ENCODE measurements around the gene CBR3.

CBR3 gene

DNA sequence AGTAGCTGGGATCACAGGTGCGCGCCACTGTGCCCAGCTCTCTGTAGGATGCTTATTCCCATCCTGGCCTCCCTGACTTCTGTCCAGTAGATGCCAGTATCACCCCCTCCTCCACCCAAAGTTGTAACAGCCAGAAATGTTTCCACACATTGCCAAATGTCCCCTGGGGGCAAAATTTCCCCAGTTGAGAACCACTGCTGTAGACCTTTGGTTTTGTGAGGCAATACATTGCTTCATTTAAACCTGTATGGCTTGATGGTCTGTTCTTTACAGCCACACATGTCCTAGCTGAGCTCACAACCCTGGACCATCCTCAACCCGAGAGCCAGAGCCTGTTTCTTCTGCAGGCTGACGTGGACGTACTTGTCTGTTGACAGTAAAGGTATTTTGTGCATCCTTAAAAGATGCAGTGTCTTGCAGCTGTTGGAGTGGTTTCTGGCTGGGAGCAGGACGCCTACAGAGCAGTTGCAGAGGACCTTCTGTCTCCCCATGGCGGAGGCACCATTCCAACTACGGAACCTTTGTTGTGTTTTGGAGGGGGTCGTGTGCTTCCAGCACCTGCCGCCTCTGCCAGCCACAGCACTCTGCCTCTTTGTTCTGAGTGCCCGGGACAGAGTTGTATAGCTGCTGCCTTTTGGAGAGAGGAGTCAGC is 48.4 kb downstream of the CBR3 start:
- DNase-seq (ENCODE audit: low read depth, low spot score), result no peak

DNA sequence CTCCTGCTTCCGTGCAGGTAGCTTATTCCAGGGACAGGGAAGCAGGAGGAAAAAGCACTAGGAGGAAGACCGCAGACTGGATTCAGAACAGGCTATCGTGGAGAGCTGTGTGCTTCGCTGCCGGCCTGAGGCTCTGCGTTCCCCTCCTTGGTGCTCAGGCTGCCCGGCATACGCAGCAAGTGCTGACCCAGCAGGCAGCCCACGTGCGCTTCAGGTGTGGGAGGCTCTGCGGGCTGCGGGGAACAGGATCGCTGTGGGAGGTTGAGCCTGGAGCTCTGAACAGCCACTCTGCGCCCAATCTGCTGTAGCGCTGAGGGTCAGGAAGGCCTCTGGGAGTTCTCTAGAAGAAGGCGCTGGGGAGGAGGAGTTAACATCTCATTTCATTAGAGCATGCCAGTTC is 49.7 kb downstream of the CBR3 start:
- DNase-seq (ENCODE audit: low read depth, low spot score), result no peak

DNA sequence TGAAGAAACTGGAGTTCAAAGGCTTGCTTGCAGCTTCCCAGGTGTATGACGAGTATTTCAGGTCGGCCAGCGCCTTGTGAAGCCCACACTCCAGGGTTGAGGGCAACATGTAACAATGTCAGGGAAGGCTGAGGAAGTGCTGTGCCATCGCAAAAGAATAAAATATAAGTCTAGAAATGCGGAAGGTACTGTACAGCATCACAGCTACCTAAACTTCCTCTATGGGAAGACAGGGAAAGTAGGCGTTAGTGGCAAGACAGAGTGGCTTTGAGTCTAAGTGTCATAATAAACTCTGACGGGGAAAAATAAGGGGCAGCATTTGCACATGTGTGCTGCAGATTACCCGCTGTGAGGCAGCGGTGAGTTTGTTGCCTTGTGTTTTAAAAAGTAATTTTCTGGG is 50.6 kb downstream of the CBR3 start:
- DNase-seq (ENCODE audit: low read depth, low spot score), result no peak

DNA sequence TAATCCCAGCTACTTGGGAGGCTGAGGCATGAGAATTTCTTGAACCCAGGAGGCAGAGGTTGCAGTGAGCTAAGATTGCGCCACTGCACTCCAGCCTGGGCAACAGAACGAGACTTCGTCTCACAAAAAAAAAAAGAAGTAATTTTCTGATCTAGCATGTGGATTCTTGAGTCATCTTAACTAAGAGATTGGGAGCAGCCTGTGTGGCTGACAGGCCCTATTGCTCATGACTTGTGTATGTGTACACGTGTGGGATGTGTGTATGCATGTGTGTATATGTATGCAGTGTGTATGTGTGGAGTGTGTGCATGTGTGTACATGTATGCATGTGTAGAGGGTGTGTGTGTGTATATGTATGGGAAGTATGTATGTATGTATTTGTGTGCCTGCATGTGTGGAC is 51.2 kb downstream of the CBR3 start:
- DNase-seq (ENCODE audit: low read depth, low spot score), result no peak

DNA sequence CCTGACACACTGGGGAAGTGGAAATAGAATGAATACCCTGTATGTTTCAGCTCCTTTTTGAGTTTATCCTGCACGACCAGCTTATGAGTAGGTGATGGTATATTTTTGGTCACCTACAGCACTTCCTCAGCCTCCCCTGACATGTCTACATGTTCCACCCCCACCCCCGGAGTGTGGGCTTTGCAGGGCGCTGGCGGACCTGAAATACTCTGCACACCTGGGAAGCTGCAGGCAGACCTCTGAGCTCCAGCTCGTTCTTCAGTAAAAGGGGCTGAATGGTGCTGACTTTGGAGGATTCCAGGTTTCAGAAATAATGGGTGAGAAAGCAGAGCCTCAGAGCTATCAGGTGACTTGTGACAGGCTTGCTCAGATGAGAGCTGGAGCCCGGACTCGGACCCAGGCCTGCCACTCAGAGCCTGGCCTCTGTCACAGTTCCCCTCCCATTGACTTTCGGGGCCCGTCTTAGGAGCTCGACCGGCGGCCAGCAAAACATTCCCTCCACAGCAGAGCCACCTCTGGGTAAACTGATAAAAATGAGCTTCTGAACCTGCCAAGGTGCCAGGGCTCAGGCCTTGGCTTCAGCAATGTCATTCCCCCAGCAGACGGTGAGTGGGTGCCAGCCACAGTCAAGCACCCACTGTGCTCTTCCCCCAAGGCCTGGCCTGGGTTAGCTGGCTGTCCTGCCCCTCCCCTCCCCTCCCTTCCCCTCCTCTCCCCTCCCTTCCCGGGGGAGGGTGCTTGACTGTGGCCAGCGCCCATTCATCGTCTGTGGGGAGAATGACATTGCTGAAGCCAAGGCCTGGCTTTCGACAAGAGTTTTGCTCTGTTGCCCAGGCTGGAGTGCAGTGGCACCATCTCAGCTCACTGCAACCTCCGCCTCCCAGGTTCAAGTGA is 51.9 kb downstream of the CBR3 start:
- no peak for DNase-seq (ENCODE audit: low read depth, low spot score)

DNA sequence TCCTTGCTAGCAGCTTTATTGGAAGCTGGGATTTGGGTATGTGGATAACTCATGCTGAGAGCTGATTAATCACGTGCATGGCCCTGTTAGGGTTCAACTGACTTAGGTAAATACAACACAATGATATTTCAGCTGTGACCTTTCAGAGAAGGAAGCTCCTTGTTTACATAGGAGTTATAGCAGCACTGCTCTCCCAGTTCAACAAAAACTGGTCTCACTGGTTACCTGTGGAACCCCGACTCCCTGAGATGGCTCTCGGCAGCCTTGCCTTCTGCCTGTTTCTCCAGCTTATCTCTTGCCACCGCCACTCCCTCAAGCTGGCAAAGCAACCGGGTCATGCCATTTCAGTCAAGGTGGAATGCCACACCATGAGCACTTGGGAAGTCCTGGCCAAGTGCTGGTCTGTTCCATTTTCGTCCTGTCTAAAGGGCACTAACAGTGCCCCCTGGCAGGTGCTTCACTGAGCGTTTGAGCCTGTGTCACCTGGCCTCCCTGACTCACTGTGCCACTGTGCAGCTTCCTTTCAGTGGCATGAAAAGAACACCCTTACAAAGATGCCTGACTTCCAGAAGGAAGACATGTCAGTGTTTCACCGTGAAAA is 53.3 kb downstream of the CBR3 start:
- no peak for DNase-seq (ENCODE audit: low read depth, low spot score)

DNA sequence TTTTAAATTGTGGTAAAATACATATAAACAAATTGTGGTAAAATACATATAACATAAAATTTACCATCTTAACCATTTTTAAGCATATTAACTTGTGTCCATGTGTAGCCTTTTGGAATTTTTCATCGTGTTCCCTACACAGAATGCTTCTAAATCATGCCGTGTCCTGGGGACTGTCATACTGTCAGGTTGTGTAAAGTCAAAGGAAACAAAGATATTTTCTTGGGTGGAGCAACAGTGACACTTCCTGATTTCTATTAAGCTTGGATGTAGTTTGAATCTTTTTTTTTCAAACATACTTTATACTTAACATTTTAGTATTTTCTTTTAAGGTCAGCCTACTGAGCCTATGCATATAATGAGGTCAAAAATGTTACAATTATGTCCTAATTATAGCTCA is 54.1 kb downstream of the CBR3 start:
- no peak for DNase-seq (ENCODE audit: low read depth, low spot score)

DNA sequence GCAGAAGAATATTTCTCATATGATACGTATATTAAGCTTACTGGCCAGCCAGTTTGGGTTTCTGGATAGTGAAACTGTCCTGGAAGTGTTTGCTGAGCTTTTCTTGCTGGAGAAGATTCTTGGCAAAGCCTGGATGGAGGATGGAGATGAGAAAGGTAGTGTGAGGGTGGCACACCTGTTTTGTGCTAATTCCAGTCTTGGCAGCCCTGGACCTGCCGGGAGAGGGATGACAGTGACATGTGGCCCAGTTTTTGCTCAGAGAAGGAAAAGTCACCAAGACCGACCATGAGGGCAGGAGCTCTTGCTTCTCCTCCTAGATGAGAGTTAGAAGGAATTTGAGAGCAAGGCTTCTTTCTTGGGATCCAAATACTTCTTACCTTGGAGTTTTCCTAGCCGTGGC is 55.9 kb downstream of the CBR3 start:
- no peak for DNase-seq (ENCODE audit: low read depth, low spot score)

DNA sequence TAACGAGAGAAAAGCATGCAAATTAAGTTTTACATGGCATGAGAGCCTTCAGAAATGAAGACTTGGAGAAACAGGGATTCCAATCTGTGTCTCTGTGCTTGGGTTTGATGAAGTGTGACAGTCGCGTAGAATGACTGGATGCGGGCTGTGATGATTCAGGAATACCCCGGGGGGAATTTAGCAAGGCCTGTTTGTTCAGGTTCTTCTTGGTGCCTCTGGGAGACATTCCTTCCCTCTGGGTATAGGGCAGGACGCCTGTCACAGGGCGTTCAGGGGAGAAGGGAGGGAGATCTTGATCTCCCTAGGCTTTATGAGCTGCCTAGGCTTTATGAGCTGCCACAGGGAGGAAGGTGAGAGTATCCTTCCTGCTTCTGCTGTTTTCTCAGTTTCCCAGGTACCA is 58.3 kb downstream of the CBR3 start:
- DNase-seq (ENCODE audit: low read depth, low spot score), result no peak

DNA sequence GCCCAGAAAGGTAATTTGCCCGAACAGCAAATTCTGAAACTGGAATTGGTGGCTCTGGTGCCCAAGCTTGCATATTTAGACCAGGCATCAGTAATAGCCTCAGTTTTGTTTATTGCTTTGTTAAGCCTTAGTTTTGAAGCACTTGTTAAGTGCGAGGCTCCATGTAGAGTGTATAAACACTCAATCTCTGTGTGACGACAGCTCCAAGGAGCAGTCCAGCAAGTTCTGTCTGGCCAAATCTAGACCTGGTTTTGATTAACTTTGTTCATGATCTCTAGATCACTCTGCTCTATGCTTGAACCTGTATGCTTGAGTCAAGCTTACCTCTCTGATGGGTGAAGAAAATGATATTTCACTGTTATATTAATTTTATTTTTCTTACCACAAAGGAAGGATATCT is 59.1 kb downstream of the CBR3 start:
- no peak for DNase-seq (ENCODE audit: low read depth, low spot score)

DNA sequence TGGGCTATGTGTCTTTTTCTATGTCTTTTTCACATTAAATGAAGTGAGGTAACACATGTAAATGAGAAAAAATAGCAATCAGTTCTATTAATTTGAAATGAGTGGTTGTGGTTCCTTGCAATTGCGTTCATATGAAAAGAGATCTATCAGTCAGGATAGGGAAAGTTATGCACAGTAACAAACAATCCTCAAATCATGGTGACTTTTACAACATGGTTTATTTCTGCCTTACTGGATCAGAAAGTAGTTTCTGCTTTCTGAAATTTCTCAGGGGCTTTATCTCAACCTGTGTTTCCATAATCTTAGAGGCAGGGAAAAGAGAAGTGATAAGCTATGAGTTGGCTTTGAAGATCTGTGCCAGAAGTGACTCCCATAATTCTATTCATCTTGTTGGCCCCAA is 60.7 kb downstream of the CBR3 start:
- no peak for DNase-seq (ENCODE audit: low read depth, low spot score)

Data from iPS DF 19.7 (cell line).